Measurements from ENCODE around the gene STRBP.
"Not testable (repeated sequence)": the region's sequence is repeated elsewhere in the genome, so short reads cannot be mapped to it uniquely, and the experiment has no call there.

Gene STRBP

DNA sequence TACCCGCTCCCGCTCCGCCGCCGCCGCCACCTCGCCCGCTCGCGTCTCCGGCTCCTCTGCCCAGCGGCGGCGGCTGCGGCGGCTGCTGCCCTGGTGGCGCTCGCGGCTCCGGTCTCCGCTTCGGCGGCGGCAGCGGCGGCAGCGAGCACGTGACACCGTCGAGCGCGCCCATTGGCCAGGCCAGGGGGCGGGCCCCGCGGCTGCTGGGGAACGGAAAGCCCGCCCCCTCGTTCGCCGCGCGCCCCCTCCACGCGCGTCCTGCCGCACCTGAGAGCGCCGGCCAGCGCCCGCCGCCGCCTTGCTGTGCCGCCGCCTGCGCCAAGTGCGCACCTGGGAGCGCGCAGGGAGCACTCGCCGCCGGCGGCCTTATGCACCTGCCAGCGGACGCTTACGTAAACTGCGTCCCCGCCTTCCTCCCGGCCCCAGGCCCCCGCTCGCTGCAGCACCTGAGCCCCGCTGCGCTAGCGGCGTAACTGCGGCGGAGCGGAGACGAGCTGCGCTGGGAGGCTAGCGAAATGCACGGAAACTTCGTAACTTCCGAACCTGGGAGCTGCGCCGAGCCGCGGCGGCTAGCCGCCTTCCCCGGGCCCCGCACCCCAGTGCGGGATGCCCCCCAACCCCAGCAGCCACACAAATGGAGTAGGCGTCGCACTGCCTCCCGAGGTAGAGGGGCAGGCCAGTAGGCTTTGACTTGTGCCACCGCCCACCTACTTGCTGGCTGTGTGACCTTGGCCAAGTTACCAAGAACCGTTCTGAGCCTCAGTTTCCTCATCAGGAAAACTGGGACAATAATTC is at the start of gene STRBP:
STRBP (minus strand) TSS at position 122 of the 795 bp plus-strand sequence. CDS start 84,452 bp downstream, outside the sequence.
- peak; percentile 85 for DNase-seq (ENCODE audit: low read depth)

DNA sequence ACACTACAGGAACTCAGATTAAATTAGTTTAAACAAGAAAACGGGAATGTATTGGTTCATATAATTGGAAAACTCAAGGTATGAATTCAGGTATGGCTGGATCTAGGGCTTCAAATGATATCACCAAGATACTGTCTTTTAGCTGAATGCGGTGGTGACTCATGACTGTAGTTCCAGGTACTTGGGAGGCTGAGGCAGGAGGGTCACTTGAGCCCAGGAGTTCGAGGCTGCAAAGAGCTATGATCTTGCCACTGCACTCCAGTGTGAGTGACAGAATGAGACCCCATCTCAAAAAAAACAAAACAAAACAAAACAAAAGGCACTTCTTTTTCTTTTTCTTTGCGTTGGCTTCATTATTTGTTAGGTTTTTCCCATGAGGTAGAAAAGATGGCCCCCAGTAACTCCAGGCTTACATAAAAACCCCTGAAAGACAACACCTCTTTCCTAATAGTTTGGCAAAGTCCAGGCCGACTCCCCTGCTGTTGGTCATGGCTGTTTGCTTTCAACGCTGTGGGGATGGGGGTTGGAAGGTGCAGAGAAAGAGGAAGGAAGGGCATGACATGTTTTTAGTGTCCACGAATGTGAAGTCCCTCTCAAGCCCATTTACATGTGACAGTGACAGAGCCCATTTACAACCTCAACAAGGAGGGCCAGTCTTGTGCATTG is 47.8 kb upstream of the STRBP start:
- no peak for DNase-seq (ENCODE audit: low read depth)

DNA sequence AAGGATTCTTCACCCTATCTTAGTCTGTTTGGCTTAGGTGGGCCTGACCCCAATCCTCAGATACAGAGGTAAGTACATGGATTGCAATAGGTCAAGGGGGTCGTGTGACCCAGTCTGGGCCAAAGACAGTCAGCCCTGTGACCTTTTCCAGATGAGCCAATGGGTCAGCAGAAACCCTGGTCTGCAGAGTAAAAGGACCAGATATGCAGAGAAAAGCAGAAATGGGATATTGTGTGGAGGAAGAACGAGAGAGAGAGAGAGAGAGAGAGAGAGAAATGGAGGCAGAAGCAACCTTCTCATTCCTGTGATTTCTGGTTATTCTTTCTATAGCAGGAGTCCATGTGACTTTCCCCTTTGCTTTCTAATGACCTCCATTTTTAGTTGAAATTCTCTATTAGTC is 47.2 kb upstream of the STRBP start:
- no peak for DNase-seq (ENCODE audit: low read depth)

DNA sequence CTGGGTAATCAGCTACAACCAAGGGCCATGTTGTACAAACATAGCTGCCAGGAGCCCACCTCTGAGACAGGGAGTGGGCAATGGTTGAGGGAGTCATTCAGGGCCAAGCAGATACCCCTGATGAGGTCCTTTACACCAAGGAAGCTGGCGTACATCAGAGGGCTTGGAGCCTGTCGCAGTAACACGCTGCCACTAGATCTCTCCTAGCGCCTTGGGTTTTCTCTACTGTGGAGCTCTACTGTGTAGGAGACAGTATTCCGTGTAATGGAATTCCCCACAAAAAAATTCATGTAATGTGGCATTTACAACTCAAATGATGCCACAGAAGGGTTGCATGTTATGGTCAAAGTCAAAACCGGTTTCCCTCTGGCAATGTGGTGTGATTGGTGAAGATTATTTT is 46.2 kb upstream of the STRBP start:
- no peak for DNase-seq (ENCODE audit: low read depth)

DNA sequence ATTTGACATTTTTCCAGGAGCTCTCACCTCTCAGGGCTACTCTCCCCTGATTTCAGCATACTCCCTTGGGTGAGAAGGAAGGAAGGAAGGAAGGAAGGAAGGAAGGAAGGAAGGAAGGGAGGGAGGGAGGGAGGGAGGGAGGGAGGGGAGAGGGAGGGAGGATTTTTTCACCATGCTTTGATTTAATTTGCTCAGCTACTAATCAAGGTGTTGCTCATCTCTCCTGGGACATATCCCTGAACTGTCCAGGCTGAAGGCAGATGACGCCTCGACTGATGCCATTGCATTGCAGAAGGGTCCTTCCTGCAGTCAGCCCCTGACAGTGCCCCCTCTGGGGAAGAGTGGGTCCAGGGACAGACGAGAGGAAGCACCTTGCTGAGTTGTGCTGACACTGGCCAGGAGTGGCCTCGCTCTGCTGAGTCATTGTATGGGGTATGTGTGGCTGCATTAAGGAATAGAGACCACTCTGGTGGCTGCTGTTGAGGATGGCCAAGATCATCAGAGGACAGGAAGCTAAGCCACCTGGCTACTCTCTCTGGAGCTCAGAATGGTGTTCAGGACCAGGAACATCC is 44.0 kb upstream of the STRBP start:
- no peak for DNase-seq (ENCODE audit: low read depth)

DNA sequence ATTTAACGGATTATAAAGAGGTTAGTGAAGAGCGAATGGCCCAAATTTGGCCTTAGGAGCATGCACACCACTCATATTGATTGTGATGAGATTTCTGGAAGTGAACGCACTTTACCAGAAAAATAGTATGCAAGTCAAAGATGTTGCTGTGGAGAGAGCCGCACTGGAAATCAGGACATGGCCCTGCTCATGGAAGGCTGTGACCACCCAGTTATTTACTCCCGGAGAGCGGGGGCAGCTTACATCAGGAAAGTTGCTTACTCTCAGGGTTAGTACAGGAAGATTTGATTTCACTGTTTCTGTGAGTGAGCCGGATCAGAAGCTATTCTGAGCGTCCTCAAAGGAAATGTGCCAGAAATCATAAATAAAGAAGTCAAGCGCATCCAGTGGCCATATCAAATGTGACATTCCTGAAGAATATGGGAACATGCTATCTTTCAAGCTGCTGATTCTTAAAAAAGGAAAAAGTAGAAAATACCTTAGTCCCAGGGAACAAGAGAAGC is 42.9 kb upstream of the STRBP start:
- DNase-seq (ENCODE audit: low read depth): no peak

DNA sequence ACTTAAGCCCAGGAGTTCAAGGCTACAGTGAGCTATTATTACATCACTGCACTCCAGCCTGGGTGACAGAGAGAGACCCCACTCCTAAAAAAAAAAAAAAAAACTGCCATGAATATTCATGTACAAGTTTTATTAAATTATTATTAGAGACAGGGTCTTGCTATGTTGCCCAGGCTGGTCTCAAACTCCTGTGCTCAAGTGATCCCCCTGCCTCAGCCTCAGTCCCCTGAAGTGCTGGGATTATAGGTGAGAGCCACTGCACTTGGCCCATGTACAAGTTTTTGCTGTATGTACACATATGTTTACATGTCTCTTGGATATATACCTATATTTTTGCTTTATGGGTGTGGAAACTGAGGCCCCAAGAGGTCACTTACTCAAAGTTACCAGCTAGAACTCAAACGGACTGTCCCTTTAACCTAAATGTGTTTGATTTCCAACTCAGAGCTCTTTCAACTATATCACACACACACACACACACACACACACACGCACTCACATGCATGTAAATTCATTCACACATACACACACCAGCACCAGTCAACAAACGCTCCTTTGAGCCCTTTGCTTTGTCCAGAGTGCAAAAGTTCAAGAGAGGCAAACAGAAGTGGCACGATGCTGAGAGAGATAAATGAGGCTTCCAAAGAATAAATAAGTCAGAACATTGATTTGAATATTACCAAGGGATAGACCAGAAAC is 42.3 kb upstream of the STRBP start:
- no peak for DNase-seq (ENCODE audit: low read depth)

DNA sequence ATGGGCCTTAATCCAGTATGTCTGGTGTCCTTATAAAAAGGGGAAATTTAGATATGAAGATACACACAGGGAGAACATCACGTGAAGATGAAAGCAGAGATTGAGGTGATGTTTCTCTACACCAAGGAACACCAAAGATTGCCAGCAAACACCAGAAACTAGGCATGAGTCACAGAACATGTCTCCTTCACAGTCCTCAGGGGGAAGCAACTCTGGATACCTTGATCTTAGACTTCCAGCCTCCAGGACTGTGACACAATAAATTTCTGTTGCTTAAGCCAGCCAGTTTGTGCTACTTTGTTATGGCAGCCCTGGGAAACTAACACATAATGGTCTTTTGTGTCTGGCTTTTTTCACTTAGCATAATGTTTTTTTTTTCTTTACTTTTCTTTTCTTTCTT is 41.2 kb upstream of the STRBP start:
- DNase-seq (ENCODE audit: low read depth): no peak

DNA sequence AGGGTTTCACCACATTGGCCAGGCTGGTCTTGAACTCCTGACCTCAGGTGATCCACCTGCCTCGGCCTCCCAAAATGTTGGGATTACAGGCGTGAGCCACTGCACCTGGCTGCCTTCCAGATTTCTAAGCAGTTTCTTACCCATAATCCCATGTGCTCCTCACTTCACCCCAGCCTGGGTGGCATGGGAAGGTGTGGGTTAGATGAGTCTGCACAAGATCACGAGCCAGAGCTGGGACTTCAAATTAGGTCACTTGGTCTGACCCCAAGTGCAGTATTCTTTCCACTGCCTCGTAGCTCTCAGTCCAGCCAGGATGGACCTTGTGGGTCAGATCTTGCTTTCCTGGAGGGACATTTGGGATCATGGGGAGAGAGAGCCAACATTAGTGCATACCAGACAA is 37.5 kb upstream of the STRBP start:
- no peak for DNase-seq (ENCODE audit: low read depth)

DNA sequence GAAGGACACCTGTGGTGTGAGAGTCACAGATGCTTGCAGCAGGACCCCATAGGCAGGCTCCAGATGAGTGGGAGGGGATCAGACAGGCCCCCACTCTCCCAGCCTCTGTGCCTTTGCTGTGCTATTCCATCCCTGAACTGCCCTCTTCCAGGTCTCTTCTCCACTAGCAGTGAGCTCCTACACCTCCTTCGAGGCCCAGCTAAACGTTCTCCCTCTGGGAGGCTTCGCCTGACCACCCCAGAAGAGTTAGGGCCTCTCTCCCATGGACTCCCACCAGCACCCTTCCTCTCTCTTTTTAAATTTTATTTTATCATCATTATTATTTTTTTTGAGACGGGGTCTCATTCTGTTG is 35.9 kb upstream of the STRBP start:
- DNase-seq (ENCODE audit: low read depth): no peak

DNA sequence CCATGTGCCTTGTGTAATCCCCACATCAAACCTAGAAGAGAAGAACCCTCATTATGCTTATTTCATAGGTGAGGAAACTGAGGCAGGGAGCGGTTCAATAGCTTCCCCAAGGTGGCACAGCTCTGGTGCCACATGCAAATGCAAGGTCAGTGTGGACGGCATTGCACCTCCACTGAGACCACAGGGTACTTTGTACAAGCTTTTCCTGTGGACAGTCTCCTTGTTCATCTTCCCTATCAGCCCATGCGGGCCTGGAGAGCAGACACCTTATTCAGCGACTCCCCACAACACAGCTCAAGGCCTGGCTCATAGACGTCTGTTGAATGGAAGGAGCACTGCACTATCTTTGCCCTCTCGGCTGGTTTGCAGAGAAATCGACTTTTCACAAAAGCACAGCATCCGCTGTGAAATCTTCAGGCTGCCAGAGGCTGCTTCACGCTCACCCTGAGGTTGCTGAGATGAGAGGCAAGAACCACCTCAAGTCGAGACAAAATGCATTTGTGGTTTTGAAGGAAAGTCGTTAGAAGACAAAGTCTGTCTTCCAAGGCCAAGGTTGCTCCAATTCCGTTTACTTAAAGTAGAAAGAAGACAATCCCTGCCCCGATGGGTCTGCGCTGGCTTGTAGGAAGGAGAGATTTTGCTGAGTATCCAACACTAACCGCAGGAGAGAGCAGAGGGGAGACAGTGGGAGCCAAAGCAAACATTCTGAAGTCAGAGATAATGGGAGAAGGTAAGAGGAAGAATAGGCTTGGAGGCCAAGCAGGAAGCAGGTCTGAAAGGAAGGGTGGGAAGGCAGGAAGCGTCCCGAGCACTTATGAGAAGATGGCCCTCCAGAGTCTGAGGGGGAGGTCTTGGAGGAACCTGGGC is 34.2 kb upstream of the STRBP start:
- no peak for DNase-seq (ENCODE audit: low read depth)

DNA sequence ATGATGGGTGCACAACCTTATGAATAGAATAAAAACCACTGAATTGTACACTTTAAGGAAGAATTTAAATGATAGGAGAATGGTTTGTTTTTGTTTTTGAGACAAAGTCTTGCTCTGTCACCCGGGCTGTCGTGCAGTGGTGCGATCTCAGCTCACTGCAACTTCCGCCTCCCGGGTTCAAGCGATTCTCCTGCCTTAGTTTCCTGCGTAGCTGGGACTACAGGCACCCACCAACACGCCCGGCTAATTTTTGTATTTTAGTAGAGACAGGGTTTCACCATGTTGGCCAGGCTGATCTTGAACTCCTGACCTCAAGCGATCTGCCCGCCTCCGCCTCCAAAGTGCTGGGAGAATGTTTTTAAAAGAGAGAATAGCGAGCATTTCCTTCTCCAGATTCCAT is 33.5 kb upstream of the STRBP start:
- DNase-seq (ENCODE audit: low read depth): not testable (repeated sequence)

DNA sequence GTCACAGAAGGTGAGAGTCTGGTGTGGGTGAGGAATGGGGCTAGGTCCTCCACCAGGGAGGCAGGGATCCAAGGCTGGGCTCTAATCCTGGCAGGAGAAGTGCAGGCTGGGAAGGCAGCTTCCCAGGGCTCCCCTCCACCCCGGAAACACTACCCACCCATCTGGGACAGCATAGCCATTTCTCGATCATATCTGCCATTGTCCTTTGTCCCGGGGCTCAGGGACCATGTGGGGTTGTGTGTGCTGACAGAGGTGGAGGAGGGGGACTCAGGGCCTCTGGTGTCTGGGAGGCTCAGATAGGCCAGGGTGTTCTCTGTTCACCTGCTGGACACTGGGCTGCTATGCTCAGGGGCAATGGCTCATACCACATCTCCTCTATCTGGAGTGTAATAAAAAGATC is 32.2 kb upstream of the STRBP start:
- no peak for DNase-seq (ENCODE audit: low read depth)

DNA sequence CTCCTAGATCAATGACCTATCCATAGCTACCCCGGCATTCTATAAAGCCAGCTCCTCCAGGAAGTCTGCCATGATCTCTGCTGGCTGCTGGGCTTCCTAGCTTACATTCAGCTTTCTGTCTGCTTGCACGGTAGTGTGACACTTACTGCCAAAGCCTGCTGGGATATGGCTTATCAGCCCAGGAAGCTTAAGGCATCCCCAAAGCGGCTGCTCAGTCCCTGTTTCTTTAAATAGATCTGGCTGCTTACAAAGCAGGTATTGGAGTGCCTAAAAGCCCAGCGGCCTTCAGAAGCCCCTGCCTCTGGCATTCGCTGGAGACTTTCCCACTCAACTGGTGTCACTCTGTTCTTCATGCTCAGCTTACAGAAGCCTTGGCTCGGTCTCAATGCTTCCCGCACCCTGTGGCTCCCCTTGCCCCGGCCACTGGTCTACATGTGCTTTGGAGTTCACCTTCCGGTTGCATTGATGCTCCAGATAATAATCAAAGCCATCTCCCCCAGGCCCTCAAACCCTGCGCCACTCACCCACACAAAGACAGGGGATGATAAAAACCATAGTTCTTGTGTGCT is 31.3 kb upstream of the STRBP start:
- no peak for DNase-seq (ENCODE audit: low read depth)

DNA sequence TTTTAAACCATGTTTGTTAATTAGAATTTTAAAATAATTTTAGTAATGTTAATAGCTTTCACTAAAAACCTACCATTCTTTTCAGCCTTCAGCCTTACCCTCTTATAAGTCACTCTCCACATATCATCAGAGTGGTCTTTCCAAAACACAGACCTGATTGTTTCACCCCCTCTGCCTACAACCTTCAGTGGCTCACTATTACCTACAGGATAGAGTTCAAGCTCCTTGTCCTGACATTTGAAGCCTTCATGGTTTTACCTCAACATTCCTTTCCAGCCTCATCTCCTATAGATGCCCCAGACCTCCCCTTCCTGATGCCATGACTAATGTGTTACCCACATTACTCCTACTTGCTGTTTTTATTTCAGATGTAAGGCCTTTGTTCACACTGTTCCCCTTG is 27.8 kb upstream of the STRBP start:
- DNase-seq (ENCODE audit: low read depth): no peak

DNA sequence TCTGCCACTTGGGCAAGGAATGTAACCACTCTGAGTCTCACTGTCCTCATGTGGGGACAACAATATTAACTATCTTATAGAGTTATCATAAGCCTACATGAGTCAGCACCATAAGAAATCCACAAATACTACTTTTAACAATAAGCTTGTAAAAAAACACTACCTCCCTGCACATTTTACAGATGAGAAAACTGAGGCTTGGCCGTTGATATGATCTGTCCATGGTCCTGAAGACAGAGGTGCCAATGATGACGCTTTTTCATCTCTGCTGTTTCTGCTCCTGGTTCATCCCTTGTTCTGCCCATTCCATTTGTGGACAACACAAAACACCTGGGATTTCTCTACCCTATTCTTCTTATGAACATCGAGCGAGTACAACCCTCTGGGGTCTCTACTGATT is 23.4 kb upstream of the STRBP start:
- no peak for DNase-seq (ENCODE audit: low read depth)

DNA sequence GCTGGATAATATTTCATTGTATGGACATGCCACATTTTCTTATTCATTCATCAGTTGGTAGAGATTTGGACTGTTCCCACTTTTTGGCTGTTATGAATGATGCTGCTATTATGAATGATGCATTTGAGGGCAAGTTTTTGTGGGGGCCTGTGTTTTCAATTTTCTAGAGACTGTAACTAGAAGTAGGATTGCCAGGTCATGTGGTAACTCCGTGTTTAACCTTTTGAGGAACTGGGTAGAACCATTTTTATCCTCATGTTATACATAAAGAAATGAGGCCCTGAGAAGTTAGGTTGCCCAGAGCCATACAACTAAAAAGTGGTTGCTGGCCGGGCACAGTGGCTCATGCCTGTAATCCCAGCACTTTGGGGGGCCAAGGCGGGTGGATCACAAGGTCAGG is 22.4 kb upstream of the STRBP start:
- DNase-seq (ENCODE audit: low read depth): no peak

DNA sequence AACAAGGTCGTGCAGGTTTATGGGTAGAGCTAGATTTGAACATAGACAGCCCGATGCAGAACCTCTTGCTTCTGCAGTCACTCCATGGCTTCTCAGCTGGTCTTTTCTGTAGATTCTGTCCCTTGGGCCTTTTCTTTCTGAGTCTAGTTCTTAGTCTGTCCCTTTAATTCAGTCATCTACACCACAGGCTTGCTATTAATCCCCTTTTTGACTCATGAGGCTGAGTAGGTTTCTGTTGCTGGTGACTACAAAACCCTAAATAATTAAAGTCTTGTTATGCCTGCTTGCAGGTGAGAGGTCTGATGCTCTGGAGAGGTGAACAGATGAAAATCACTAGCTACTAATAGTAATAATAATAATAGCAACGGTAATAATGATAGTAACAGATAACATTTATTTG is 19.3 kb upstream of the STRBP start:
- DNase-seq (ENCODE audit: low read depth): no peak

DNA sequence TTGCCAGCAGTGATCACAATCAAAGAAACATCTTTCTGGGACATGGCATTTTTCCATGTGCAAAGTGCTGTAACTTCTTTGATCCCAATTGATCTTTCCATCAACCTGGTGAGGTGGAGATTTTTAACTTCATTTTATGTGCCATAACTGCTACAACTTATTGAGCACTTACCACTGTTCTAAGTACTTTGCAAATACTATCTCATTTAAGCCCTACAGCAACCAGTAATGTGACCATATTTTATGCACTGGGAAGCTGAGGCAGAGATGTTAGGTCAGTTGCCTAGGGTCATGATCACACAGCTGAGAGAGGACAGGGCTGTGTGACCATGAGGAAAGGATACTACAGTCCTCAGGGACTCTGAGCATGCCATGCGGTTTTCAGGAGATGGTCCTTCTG is 17.9 kb upstream of the STRBP start:
- DNase-seq (ENCODE audit: low read depth): no peak

DNA sequence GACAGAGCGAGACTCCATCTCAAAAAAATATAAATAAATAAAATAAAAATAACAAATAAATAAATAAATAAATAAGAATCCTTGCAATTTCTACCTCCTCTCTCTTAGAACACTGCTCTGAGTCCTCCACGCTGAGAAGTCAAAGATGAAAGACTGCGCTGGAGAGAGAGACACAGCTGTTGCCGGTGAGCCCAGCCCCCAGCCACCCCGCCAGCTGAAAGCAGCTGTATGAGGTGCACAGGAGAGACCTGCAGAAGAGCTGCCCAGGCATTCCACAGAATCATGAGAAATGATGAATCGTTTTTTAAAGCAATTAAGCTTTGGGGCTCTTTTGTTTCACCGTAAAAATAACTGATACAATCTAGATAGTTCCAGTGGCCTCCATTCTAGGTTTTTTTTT is 16.3 kb upstream of the STRBP start:
- DNase-seq (ENCODE audit: low read depth): no peak

DNA sequence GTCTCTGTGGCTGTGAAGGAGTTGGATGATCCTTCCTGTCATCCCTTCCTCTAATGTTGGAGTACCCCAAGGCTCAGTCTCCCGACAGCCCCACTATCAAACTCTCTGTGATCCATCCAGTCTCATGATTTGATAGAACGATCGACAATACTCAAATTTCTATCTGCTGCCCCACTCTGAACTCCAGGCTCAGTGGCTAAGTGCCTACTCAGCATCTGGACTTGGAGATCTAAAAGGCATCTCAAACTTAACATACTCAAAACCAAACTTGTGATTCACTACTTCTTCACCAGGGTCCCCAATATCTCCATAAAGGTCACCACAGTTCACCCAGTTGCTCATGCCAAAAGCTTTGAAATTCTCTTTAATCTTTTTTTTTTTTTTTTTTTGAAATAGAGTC is 15.1 kb upstream of the STRBP start:
- DNase-seq (ENCODE audit: low read depth): no peak

DNA sequence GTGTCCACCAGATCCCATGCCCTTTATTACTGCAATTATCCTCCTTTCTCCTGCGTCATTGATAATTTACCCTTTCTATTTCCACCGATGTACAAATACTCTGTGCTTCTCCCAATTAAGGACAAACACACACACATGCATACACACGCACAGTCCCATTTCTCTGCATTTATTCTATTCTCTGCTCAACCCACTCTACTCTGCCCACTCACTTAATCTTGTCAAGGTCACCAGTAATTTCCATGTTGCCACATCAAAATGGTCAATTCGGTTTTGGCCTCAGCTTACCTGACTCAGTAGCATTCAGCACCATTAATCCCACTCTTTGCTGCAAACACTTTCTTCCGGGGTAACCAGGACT is 14.6 kb upstream of the STRBP start:
- DNase-seq (ENCODE audit: low read depth): no peak
